Vagina (tissue), 2 donors: ENCODE results near the gene RGL1. TPM values are rescaled to one million over a fixed set of nuclear protein-coding genes. Genes with fewer than 3 reads are reported as not detected.

Experiments used
- DNase-seq, 2 donors: peaks; one replicate each; pipeline ENCODE4 v3.0.0-alpha.2; 2017; ENCODE audit errors: extremely low spot score in 2 of 2
- H3K27ac ChIP-seq: fragments of 200-600 bp; sonication (generic); one replicate; pipeline ENCODE4 v1.5.1; 2019
- H3K27me3 ChIP-seq: fragments of 200-600 bp; sonication (generic); one replicate; pipeline ENCODE4 v1.5.1; 2019
- H3K36me3 ChIP-seq, 2 donors: fragments of 200-600 bp; sonication (generic); one replicate each; pipeline ENCODE4 v1.5.1; 2017 to 2019
- H3K4me1 ChIP-seq: fragments of 200-600 bp; sonication (generic); one replicate; pipeline ENCODE4 v1.5.1; 2019
- H3K4me3 ChIP-seq, 2 donors: fragments of 200-600 bp; sonication (generic); 1 replicate in 1 of 2; 2 replicates in 1 of 2; pipeline ENCODE4 v1.5.1; 2016 to 2019
- H3K9me3 ChIP-seq: fragments of 200-600 bp; sonication (generic); one replicate; pipeline ENCODE4 v1.5.1; 2019
- CTCF ChIP-seq, 3 experiments: fragments of 450-650 bp in 2 of 3; fragments of 200-600 bp in 1 of 3; sonication (generic) in 1 of 3; IDR thresholded peaks; one replicate each; pipeline ENCODE4 v1.5.1; 2017 to 2019; ENCODE audit warnings: antibody characterized with exemption in 3 of 3, mild to moderate bottlenecking in 2 of 3, moderate library complexity in 2 of 3
- POLR2A ChIP-seq, 2 donors: fragments of 450-650 bp; IDR thresholded peaks; one replicate each; pipeline ENCODE4 v1.6.1; 2017; ENCODE audit warnings: antibody characterized with exemption in 2 of 2, mild to moderate bottlenecking in 2 of 2, moderate library complexity in 2 of 2
- POLR2AphosphoS5 ChIP-seq, 2 donors: sonication (generic); formaldehyde crosslinking; IDR thresholded peaks; one replicate each; pipeline ENCODE4 v1.9.0; 2017; ENCODE audit warnings: antibody characterized with exemption in 2 of 2, mild to moderate bottlenecking in 2 of 2, low read depth in 1 of 2; ENCODE audit not compliant: insufficient read depth in 1 of 2
- intact Hi-C: fragments of 100-400 bp; cut with DNase I; formaldehyde crosslinking; loops from one replicate; pipeline ENCODE4 v1.15.1; 2023
- total RNA-seq: library from RNA; depleted of rRNA; stranded (reverse); fragments of >200 nt; gene quantifications from one replicate; pipeline ENCODE4 v1.2.3, GENCODE V29; 2016

The RGL1 gene
- total RNA-seq, 1 donor from 2014 or later: 23.1 TPM

DNA sequence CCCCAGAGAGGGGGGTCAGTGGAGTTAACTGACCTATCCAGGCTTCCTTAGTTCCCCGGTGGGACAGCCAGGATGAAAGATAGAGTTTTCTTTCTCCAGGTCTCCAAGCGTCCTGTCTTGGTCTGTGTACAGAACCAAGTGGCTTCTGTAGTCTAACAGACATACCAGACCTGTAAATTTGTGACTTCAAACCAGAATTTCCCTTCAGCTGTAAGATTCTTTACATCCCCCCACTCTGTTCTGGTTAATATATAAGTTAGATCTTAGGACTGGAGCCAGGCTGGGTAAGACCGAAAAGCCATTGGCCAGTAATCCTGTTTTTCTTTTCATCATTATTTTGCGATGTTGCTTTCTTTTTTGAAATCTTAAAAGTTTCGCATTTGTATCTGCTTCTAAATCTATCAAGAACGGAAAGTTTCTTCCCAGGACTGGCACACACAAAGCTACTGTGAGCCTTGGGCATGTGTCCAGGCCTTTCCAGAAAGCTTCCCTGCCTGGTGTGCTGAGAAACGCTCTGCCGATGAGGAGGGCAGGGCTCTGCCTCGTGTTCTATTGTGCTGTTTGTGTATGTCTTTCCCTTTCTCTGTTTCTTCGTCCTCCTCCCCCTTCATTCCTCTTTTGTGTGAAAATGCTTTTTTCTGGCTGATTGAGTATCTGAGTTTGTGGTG, 72.3 kb downstream of the RGL1 start:
- no peak for TF ChIP-seq CTCF (IDR thresholded peaks at IDR 0.05)
- TF ChIP-seq POLR2AphosphoS5 (IDR thresholded peaks at IDR 0.05; ENCODE audit: insufficient read depth in 1 of 2, low read depth in 1 of 2): no peak
- no peak for TF ChIP-seq POLR2A (IDR thresholded peaks at IDR 0.05)
- intact Hi-C loops: no loop called here
- DNase-seq: no peak

GRCh38 chr1:183879494-183879893, 74.6 kb downstream of the RGL1 start:
- no peak for TF ChIP-seq CTCF (IDR thresholded peaks at IDR 0.05)
- TF ChIP-seq POLR2A (IDR thresholded peaks at IDR 0.05): no peak
- no peak for TF ChIP-seq POLR2AphosphoS5 (IDR thresholded peaks at IDR 0.05; ENCODE audit: insufficient read depth in 1 of 2, low read depth in 1 of 2)
- Histone ChIP-seq H3K4me3 (no peak overlapping the region), H3K36me3 (peaks cover 0 to 5% of the 10 kb centered on the region in 2 donors), H3K4me1 (peaks cover 39% of the 10 kb centered on the region), H3K9me3 (no peaks in the 10 kb centered on the region), H3K27me3 (no peaks in the 10 kb centered on the region), H3K27ac (no peak overlapping the region)
- DNase-seq: no peak
- intact Hi-C loops: no loop called here

More for the DNA sequence above, 72.3 kb downstream of the RGL1 start:
- Histone ChIP-seq H3K27ac (peak overlapping the region; percentile 73), H3K27me3 (no peaks in the 10 kb centered on the region), H3K4me3 (peak overlapping the region; percentile 25 to 39), H3K36me3 (no peaks in the 10 kb centered on the region), H3K4me1 (peaks cover 44% of the 10 kb centered on the region), H3K9me3 (no peaks in the 10 kb centered on the region)

DNA sequence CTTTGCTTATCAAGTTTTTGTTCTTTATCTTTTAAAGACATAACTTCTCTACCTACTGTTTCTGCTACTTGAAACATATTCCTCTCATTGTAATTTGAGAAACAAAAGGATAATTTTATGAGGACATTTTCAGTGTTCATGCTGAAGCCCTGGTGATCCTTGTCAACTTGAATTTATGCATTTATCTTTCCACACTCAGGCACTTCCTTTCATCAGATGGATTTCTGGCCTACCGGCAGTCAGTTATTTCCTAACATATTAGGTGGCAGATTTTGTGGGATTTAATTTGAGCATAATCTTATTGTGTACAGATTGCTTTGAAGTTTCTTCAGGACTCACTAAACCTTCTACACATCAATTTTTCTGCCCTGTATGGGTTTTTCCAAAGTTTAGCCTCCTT, 75.0 kb downstream of the RGL1 start:
- Histone ChIP-seq H3K9me3 (no peaks in the 10 kb centered on the region), H3K4me3 (no peak overlapping the region), H3K4me1 (peaks cover 39% of the 10 kb centered on the region), H3K27ac (no peak overlapping the region), H3K27me3 (no peaks in the 10 kb centered on the region), H3K36me3 (peaks cover 0 to 8% of the 10 kb centered on the region in 2 donors)
- DNase-seq: no peak
- intact Hi-C loops: no loop called here
- TF ChIP-seq POLR2A (IDR thresholded peaks at IDR 0.05): no peak
- TF ChIP-seq CTCF (IDR thresholded peaks at IDR 0.05): no peak
- TF ChIP-seq POLR2AphosphoS5 (IDR thresholded peaks at IDR 0.05; ENCODE audit: insufficient read depth in 1 of 2, low read depth in 1 of 2): no peak

DNA sequence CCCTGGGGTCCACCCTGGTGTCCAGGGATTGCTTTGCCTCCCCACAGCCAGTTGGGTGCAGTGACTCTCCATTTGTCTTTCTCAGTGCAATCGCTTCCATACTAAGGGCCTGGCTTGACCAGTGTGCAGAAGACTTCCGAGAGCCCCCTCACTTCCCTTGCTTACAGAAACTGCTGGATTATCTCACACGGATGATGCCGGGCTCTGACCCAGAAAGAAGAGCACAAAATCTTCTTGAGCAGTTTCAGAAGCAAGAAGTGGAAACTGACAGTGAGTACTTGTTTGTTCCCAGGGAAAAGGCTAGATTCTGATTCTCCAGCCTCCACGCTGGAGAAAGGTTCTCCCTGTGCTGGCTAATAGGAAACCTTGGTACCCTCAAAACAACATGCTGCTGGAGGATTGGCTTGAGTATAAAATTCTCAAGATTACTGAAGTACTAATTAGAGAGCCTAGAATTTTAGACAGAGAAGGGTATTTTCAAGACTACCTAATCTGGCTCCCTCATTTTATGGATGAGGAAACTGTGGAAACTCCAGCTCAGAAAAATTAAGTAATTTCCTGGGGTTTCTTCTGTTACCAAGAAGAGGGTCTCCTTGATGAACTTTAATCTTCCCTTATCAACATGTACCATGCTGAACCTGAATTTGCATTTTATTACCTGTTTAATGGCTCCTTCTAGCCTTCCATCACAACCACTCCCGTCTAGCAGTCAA, 75.8 kb downstream of the RGL1 start:
- no peaks in the 10 kb centered on the region for H3K9me3 ChIP-seq
- H3K27me3 ChIP-seq: no peaks in the 10 kb centered on the region
- DNase-seq: no peak
- intact Hi-C loops: no loop called here
- no peak overlapping the region for H3K27ac ChIP-seq
- peaks cover 39% of the 10 kb centered on the region for H3K4me1 ChIP-seq
- H3K4me3 ChIP-seq: no peak overlapping the region
- TF ChIP-seq CTCF (IDR thresholded peaks at IDR 0.05): no peak
- H3K36me3 ChIP-seq: peaks cover 0 to 16% of the 10 kb centered on the region in 2 donors
